Subcutaneous adipose tissue (tissue), 4 donors: Measurements from ENCODE around the gene PRPS1. TPM values are rescaled to one million over a fixed set of nuclear protein-coding genes. Genes with fewer than 3 reads are reported as not detected.

Experiments used
- total RNA-seq, 4 donors: library from RNA; depleted of rRNA; stranded (reverse); fragments of >200 nt; gene quantifications; one replicate each; pipeline ENCODE4 v1.1.0, GENCODE V29; 2016
- TF ChIP-seq, protein P1 (sequence below): fragments of 450-650 bp; IDR thresholded peaks from one replicate; pipeline ENCODE4 v1.5.1; 2016; ENCODE audit warnings: low read depth, mild to moderate bottlenecking, control low read depth, antibody characterized with exemption, moderate library complexity

PRPS1 gene
- total RNA-seq, 4 donors from 2014 or later: 15.6 to 35.2 (median 25.9) TPM

DNA sequence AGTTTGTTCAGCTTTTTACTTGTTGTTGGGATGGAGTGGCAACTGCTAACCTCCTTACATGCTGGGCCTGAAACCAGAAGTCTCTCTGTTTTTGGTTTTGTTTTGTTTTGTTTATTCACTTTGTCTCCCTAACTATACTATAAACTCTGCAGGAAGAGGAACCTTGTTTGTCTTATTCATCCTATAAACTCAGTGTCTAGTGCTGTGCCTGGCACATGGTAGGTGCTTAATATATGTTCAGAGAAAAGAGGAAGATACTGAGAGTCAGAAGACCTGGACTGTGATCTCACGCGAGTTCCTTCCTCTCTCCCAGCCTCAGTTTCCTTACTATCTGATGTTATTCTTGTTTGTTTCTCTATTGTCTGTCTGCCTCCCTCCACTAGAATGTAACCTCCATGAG, 71.3 kb downstream of the PRPS1 start:
- TF ChIP-seq, protein P1, sequence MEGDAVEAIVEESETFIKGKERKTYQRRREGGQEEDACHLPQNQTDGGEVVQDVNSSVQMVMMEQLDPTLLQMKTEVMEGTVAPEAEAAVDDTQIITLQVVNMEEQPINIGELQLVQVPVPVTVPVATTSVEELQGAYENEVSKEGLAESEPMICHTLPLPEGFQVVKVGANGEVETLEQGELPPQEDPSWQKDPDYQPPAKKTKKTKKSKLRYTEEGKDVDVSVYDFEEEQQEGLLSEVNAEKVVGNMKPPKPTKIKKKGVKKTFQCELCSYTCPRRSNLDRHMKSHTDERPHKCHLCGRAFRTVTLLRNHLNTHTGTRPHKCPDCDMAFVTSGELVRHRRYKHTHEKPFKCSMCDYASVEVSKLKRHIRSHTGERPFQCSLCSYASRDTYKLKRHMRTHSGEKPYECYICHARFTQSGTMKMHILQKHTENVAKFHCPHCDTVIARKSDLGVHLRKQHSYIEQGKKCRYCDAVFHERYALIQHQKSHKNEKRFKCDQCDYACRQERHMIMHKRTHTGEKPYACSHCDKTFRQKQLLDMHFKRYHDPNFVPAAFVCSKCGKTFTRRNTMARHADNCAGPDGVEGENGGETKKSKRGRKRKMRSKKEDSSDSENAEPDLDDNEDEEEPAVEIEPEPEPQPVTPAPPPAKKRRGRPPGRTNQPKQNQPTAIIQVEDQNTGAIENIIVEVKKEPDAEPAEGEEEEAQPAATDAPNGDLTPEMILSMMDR: no peak

DNA sequence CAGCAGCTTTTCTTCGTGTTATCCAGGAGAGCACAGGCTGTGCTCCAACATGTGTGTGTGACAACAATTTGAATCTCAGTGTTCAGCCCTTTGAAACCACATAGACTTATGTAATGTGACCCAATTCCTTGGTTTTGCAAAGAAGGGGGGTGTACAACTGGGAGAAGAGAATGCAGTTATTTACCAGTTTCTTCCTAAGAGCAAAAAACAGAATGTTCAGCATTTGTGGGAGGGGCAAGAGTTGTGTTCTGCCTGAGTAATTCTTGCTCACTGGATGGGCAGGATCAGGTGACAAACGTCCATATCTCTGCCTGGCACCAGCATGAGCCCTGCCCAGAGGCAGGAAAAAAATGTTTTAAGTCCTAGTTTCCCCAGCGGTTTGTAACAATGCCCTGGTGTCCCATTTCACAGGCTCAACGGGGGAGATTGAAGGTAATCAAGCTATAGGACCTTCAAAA, 72.0 kb downstream of the PRPS1 start:
- TF ChIP-seq, protein P1: no peak

Other genes starting within 250 kb of the PRPS1 start
- gene FRMPD3, start 178.9 kb upstream of the PRPS1 start, total RNA-seq: not detected
- 100 to 1,000 TPM; 473 to 982 (median 684) TPM for gene TSC22D3, start 147.3 kb downstream of the PRPS1 start, total RNA-seq
- gene NCBP2L, start 149.2 kb downstream of the PRPS1 start, total RNA-seq: not detected
- gene MID2, start 197.4 kb downstream of the PRPS1 start, total RNA-seq: 10 to 100 TPM; 21.6 to 37.7 (median 29.5) TPM